ENCODE results near the gene RGS5.
"Not testable (repeated sequence)": the region's sequence is repeated elsewhere in the genome, so short reads cannot be mapped to it uniquely, and the experiment has no call there.

Gene RGS5, protein sequence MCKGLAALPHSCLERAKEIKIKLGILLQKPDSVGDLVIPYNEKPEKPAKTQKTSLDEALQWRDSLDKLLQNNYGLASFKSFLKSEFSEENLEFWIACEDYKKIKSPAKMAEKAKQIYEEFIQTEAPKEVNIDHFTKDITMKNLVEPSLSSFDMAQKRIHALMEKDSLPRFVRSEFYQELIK

GRCh38 chr1:163202833-163203451, at the start of gene RGS5:
Gene RGS5 (minus strand): TSS chr1:163202916. CDS start chr1:163202835, 81 bp downstream.
- DNase-seq: no peak

DNA sequence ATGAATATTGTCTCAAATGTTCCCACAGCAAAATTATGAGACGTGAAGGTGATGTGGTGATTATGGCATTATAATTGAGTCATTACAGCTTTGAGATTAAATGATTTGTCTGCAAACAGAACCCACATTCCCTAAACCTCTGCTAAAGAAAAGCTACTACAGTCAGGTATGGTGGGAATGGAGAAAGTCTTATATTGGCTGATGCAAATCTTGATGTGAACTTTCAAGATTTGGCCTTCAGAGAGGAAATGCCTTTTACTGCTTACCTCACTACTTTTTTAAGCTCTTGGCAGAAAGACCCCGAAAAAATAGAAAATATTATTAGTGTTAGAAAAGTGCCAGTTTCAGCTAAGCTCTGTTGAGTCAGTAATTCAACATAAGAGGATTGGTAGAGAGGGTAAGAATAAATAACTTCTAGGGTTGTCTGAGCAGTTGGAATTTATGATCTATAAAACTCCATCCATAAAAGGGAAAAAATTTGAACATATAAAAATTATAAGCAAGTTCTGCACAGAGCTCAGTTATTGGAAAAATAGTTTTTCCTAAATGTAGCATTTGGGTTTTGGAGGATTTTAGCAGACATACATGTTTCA, 47.8 kb upstream of the RGS5 start:
- DNase-seq: no peak

DNA sequence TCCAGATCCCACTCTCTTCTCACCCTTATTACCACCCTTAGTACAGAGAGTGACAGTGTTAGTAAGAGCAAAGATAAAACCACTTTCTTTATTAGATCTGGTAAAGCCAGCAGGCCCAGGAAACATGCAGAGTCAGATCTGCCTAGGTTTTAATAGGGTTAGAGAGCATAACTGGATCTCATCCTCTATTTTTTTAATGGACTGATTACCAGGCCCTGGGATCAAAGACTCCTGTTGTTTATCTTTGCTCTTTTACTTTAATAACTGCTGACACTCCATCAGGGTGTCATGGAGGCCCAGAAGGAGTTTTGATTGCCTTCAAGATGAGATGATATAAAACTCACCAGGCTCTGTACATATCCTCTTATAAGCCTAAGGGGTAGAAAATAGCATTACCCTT, 45.3 kb upstream of the RGS5 start:
- no peak for DNase-seq

DNA sequence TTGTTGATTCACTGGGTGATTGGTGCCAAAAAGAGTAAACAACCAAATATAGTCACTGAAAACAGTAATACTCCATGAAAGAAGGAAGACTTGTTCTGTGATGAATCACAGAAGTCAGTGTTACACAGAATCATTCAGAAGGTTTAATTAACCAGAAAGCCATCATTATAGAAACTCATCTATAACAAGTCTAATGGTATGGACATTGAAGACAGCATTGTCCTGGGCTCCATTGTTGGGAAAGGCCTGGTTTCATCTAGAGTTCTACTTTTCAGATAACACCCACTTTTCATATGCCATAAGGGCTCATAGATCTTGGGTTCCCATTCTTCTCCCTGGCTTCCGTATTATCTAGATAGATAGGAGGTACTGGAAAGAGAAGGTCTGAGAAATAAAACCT, 41.9 kb upstream of the RGS5 start:
- DNase-seq: not testable (repeated sequence)

DNA sequence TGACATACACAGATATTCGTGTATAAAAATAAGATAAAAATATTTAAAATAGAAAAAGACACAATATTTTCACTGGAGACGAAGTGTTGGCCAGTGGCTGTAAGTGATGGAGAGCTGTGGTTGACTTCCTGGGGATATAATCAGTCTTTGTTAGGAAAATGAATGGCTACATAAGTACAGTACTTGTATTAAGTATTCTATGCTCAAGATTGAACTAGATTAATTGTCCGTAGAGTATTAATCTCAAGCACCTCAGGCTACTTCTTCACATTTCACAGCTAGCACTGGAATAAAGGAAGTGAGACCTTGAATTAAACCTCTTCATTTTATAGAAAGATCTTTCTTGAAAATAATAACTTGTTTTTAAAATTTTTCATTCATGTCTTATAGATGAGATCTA, 39.0 kb upstream of the RGS5 start:
- no peak for DNase-seq

GRCh38 chr1:163240705-163241104, 38.0 kb upstream of the RGS5 start:
- DNase-seq: no peak

DNA sequence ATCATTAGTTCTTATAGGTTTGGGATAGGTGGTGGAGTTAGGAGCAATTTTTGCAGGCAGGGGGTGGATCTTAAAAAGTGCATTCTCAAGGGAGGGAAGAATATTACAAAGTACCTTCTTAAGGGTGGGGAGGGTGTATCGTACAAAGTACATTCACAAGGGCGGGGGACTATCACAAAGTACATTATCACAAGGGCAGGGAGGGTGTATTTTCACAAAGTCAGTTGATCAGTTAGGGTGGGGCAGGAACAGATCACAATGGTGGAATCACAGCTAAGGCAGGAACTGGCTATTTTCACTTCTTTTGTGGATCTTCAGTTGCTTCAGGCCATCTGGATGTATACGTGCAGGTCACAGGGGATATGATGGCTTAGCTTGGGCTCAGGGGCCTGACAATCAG, 30.9 kb upstream of the RGS5 start:
- not testable (repeated sequence) for DNase-seq

- DNase-seq: no peak
These were observed 28.7 kb upstream of the RGS5 start for GRCh38 chr1:163231385-163231784.

DNA sequence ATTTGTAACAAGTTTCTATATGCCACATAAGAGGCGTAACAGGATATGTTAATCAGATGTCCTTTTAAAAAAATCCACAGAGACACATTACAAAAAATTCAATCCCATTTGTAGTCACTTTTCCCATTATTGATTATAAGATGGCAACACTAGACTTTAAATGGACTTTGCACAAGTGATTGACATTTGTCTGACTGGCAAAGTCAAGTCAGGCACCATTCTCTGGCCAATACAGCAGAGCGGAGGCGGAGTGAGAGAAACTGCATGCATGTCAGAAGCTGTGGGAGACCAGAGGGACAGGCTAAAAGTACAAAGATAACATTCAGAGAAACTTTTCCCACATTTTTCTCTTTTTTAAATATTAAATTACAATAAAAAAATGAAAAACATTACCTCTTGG, 28.1 kb upstream of the RGS5 start:
- DNase-seq: no peak

- not testable (repeated sequence) for DNase-seq
These were observed 25.6 kb upstream of the RGS5 start for GRCh38 chr1:163228271-163228670.

- DNase-seq: no peak
These were observed 24.4 kb upstream of the RGS5 start for GRCh38 chr1:163227126-163227525.

DNA sequence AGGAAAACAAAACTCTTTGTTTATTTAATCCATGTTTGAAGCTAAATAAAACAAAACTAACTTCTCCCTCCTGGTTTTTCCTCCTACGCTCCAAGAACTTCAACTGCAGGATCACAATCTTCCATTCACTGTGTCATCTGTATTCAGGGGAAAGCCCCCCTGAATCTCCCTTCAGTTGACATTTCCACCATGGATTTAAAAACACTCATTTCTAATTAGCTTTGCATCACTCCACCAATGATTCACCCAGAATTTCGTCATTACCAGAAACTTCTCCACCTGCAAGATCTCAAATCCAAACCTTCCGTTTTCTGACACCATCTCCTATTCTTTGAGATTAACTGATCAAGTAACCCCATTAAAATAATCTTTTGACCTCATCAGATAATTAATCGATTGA, 10.9 kb upstream of the RGS5 start:
- DNase-seq: no peak

- no peak for DNase-seq
These were observed 9.0 kb upstream of the RGS5 start for GRCh38 chr1:163211667-163212066.

DNA sequence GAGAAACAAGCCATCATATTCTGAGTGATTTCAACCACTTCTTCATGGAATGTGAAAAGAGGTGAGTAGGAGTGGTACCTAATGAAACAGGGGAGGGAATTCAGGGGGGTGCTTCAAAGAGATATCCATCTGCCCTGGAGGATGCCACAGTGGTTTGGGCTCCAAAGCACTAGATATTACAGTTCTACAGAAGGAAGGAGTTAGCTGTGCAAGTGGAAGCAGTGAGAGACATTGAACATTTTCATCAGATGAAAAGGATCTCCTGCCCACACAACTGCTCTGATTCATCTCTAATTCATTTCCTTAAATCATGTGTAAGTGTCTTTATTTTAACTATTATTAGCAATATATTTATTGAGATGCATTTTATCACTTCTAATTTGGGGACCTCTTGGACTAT, 2.8 kb upstream of the RGS5 start:
- DNase-seq: no peak

DNA sequence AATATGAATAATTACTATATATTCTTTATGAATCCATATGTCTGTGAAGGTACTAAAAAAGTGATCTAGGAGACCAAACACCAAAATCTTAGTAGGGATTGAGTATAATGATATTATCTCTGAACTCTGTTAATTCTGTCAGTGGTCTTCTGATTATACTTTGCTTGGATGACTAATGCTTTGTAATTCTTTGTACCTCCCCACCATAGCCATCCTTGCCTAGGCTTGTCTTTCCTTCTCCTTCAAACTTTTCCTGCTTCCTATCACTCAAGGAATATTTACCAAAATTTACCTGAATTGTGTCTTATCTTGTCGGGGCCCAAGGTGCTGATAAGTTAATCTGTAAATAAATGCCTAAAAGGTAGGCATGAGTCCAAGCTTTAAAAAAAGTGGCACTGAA, 845 bp upstream of the RGS5 start:
- no peak for DNase-seq

GRCh38 chr1:163201906-163202305, 810 bp downstream of the RGS5 start:
- DNase-seq: no peak

DNA sequence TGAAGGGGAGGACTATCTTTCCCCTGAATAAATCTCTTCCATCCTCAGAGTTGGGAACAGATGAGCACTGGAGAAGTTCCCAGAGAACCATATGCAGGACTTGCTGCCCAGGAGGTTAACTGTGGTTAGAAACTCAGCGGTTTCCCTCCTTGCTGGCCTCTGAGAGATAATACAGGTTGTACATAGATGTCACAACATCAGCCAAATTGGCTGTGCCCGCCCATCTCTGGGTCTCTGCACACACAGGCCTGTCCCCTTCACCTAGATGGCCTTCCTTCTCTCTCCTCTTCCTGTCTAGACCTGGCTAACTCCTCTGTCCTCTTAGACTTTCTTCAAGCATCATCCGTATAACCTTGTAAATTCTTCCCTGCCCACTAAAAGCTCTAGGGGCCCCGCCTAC, 5.7 kb downstream of the RGS5 start:
- no peak for DNase-seq

- no peak for DNase-seq
These were observed 6.3 kb downstream of the RGS5 start for GRCh38 chr1:163196449-163196787.

- DNase-seq: no peak
These were observed 6.8 kb downstream of the RGS5 start for GRCh38 chr1:163195728-163196448.

DNA sequence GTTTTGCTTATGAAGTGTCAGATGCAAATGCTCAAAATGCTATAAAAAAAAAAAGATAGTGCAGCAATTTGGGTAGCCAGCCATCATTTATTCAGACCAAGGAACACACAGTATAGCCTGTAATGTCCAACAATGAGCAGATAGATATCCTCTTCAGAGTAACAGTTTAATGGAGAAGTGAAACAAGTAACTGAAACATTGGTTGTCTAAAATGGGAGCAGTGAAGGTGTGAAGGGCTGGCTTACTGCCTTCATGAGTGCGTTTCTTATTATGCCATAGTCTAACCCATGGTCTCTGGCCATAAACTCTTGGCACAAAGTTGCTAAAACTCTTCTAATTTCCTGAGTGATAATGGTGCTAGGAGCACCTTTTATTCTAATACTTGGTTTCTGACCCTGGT, 11.4 kb downstream of the RGS5 start:
- DNase-seq: no peak

DNA sequence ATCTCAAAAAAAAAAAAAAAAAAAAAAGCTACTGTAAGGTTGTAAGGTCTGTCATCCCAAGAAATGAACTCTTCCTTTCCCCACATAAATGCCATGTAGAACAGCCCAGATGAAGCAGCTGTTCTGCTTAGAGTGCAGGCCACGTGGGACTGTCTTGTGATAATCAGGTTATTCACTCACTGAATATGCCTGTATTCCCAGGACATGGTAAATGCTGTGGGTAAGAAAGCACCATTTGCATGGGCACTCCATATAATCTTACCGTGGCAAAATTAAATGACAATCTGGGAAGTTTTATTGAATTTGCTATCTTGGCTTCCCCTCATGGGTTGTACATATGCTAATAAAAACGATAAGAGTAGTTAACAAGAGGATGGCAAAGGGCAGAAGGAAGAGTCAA, 13.8 kb downstream of the RGS5 start:
- DNase-seq: no peak

DNA sequence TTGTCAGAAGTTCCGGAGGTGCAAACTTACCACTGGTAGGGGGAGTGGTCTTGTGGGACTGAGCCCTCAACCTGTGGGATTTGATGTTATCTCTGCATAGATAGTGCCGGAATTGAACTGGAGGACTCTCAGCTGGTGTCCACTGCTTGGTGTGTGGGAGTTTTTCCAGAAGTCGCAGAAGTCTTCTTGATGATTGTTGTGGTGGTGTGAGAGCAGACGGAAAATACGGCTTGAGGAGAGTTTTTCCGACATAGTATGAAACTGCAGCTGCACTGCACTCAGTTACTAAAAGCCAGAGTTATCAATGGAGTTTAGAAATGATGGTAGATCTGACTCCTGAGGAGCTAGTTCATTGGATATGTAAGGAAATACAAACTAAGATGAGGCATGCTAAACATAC, 14.9 kb downstream of the RGS5 start:
- DNase-seq: no peak

DNA sequence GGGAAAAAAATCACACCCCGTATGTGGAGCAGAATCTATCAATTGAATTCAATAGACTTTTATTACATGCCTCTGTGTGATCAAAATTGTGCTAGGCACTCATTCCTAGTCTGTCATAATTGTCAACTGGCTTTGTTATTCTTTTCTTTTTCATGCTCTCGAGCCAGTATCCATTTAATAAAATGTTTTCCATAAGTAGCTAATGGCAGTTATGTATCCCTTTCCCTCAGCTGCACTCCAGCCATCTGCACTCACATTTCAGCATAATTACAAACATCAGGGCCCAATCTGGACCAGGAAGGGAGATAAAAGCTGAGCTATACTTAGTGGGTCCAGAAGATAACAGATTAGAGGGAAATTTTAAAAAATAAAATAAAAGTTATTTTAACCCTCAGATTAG, 15.9 kb downstream of the RGS5 start:
- DNase-seq: no peak

DNA sequence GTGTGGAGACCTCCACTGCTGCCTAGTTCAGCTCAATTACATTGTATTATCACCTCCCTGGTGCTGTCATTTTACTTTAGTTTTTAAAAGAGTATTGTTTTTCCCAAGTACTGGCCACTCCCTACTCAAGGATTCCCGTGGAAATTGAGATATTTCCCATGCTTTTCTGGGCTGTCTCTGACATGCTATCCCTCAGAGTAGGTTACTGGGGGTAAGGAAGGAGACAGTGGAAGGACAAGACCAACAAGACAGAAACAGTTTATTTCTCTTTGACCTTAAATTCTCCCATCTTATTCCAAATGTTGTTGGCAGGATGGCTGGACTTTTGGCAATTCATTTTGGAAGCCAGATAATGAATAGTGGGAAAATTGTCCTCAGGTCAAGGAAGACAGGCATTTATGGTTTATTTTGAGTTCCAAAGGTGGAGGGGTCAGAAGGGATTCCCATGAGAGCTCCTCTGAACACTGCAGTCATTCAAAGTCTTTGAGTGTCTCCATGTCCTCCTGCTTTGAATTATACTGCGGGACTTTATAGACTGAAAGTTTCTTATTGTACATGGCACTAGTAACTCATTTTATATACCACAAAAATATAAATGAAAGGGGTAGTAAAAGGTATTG, 20.3 kb downstream of the RGS5 start:
- DNase-seq: no peak

All from NCI-H2029 (cell line).